HG03565 (cell line): Measurements from ENCODE around the gene HAPLN2.

Experiments
- ATAC-seq: cut with Tn5 transposase; IDR thresholded peaks from one replicate; pipeline ENCODE4 v1.9.1; 2021; ENCODE audit warnings: mild to moderate bottlenecking, moderate library complexity; ENCODE audit not compliant: unreplicated experiment

The HAPLN2 gene

GRCh38 chr1:156660752-156661112 lies 41.5 kb downstream of the HAPLN2 start:
- no peak for ATAC-seq

DNA sequence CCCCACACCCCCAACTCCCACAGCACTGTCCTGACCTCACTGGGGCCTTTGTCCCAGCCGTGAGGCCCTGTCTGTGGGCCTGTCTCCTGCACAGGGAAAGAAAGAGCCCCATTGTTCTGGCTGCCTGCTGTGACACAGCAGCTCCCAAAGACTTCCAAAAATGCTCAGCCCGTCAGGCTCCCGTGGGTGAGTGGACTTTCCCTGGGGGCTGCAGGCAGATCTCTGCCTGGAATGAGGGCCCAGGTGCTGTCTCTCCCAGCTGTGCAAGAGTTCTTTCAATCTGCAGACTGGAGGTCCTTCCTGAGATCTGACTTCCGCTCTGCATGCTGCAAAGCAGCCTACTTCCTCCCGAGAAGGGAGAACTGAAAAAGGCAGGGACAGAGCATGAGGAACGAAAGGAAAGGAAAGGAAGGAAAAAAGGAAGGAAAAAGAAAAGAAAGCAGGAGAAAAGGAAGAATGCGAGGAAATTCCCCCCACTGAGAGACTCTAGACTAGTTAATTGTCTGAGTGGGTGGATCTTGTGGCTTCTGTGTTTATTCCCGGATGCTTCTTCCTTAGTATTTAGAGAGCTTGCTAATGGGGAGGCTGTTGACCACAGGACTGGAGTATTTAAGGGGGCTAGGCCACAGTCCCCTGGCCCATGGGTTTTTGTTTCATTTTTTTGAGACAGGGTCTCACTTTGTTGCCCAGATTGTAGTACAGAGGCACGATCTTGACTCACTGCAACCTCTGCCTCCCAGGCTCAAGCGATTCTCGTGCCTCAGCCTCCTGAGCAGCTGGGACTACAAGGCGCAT lies 43.0 kb downstream of the HAPLN2 start:
- ATAC-seq, result no peak

DNA sequence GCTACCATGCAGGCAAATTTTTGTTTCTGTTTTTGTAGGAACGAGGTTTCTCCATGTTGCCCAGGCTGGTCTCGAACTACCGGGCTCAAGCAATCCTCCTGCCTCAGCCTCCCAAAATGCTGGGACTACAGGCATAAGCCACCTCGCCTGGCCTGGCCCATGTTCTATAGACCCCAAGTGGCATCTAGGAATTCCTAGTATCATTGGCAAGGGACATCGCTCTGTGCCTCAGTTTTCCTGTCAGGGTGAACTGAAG lies 43.5 kb downstream of the HAPLN2 start:
- ATAC-seq, result no peak

DNA sequence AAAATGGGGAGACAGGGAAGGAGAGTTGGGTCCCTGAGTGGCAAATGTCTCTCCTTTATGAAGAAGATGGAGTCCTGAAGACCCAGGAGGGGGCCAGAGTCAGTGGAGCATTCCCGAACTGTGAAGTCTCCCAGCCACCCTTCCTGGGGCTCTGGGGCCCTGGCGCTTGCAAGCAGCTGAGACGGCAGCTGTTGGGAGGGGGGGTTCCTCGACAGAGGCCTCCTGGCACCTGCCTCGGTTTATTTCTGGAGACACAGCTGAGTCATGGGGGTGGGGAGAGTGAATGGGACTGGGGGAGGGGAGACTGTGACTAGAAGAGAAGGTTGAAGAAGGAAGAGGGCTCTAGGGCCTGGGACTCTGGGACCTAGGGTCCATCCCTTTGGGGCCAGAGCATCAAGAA lies 44.0 kb downstream of the HAPLN2 start:
- no peak for ATAC-seq

DNA sequence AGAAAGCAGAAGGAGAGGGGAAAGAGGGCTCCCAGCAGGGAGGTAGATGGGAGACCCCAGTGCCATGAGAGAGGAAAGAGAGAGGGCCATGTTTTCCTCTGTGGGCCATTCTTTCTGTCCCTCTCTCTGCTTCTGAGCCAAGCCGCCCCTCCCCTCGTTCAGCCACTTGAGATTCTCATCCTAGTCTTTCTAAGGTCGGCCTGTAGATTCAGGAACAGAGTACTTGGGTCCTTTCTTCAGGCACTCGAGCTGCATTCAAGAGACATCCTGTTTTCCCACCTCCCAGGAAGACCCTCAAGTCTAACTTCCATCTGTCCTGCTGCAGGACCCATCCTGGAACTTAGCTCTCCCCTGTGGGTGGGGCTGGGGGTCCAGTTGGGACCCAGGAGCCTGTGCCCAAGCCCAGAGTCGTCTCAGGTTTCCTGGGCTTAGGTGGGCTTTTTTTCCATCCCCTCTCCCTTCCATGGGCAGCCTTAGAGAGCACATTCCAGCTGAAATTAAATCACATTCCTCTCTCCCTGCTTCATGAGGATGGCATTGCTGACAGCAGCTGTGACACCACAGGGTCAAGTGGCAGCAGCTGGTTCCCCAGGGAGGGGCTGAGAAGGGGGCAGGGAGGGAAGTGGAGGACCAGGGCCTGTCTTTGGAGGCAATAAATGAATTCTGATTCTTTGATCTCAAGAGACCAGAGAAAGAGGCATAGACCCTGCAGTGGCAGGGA lies 45.0 kb downstream of the HAPLN2 start:
- ATAC-seq, result no peak

GRCh38 chr1:156664767-156665411 lies 45.7 kb downstream of the HAPLN2 start:
- no peak for ATAC-seq

- ATAC-seq, result no peak
Measured at GRCh38 chr1:156665539-156665938, 46.3 kb downstream of the HAPLN2 start.

DNA sequence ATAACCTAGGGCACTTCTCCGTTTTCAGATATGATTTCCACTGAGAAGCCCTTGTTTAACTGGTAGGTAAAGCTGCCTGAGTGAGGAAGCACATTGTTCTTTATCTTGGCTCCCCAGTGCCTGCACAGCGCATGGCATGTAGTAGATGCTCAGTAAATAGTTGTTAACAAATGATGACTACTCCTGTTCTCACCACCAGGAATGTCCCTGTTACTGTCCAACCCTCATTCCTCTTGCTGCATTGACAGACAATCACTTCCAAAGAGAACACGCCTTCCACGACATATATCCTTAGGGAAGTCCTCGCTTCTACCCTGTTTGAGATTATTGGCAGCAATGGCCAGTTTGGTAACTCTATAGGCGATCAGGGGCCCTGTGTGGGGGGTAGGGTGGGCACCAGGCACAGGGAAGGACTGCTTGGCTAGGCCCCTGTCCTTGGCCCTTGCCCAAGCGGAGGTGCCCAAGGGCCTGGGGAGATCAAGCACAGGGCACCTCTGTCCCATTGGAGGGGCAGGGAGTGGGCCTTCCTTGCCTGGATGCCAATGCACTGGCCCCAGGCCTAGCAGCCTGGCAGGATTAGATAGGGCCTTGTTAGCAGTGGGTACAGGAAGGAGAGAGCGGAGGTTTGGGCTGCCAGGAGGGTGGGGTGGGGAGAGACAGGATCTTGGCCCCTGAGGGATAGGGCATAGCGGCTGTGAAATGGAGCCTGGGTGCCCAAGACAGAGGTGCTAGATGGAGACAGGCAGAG lies 47.8 kb downstream of the HAPLN2 start:
- no peak for ATAC-seq

GRCh38 chr1:156667610-156667967 lies 48.4 kb downstream of the HAPLN2 start:
- no peak for ATAC-seq

DNA sequence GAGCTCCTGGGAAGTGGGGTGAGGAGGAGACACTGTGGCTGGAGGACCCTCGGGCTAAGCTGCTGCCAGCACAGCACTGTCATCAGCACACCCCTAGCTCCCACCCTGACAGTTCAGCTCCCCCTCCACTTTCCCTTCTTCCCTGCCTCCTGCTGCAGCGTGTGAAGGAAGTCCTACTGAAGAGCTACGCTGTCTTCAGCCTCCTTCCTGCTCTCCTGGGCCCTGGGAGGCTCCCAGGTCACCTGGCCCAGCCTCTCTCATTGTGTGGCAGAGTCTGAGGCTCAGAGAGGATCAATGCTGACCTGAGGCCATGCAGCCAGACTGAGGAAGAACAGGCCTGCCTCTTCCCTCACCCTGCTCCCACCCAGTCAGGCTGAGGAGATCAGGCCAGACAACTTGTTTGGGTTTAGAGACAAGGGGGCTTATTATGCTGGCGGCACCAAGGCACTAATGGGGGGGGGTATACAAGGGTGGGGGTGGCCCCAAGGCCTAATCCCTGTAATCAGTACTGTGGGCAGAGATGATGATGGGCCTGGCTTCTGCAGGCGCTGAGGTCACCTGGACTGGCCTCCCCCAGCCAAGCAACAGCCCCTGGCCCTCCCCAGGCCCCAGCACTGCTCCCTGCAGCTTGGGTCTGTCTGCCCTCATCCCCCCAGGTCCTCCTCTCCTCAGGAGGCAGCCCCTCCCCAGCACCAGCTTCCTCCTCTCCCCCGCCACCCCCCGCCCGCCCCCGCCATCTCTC lies 48.9 kb downstream of the HAPLN2 start:
- no peak for ATAC-seq

DNA sequence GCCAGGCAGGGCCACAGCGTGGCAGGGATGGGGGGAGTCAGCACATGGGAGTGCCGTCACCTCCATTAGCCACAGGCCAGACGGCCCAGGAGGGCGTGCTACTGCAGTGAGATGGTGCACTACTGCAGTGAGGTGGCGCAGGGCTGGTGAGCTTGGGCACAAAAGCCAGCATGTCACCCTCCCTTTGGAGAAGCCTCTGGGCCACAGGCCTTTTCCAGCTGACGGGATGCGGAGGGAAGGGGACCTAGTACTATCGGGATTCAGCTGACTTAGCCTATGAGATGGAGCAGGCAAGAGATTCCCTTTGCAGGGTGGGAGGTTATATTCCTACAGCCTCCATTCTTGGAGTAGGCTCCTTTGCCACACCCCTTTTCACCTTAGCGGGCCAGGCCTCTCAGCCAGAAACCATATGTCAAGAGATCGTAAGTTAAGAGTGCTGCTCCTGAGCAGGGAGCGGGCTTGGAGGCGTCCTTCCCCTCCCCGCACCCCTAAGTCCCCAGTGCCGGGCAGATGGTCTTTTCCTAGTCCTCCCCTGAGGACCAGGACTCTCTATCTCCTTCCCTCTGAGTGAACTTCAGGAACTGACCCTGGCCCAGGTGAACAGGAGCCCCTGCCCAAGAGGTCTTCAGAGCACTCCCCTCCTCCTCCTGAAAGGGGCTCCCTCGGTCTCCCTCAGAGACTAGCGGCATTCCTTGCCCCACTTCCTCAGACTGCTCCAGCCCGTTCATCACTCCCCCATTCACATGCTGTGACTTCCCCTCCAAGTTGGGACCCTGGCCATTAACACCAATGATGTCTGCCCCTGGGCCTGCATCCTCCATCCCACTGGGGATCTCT lies 49.8 kb downstream of the HAPLN2 start:
- no peak for ATAC-seq

DNA sequence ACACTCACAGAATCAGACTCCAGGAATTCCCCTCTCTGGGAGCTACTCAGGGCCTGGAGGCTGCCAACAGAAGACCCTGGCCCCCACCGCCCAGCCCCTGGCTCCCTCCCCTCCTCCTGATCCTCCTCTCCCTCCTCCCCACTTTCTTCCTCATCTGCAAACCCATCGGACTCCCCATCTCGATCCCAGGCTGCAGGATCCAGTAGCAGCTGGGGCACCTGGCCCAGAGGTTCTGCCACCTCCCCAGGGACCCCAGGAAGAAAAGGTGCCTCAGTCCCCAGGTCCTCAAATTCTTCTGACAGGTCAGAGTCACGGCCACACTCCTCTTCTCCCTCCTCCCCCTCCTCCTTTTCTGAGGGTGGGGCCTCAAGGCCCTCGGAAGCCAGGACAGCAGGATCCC lies 50.6 kb downstream of the HAPLN2 start:
- no peak for ATAC-seq

DNA sequence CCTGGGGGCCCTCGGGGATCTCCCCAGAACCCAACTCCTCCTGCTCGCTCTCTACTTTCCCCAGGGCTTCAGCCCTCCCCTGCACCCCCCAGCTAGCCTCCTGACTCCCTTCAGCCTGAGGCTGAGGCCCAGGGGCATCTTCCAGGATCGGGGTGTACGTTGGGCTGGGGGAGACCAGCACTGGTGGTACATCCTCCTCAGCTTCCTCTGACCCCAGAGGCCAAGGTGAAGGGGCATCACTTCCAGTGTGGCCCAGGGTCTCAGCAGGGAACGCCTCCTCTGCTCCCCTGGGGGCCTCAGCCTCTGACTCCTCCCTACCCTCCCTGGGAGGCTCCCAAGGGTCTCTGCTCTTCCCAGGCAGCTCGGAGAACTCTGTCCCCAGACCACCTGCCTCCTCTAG lies 51.1 kb downstream of the HAPLN2 start:
- ATAC-seq, result no peak

DNA sequence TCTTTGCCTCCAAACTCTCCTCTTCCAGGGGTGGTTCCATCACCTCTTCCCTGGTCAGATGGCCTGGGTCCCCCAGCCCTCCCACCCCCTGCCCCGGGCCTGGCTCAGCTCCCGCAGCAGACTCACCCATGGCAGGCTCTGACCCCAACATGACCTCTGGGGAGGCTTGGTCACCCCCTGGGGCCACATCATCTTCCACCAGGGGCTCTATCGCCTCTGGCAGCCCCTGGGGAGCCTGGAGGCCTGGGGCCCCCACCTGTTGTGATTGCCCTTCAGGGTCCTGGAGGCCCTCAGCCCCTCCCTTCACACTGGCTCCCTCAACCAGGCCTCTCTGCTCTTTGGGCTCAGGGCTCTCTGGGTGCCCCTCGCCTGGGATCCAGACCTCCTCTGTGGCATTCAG lies 51.6 kb downstream of the HAPLN2 start:
- ATAC-seq, result no peak

DNA sequence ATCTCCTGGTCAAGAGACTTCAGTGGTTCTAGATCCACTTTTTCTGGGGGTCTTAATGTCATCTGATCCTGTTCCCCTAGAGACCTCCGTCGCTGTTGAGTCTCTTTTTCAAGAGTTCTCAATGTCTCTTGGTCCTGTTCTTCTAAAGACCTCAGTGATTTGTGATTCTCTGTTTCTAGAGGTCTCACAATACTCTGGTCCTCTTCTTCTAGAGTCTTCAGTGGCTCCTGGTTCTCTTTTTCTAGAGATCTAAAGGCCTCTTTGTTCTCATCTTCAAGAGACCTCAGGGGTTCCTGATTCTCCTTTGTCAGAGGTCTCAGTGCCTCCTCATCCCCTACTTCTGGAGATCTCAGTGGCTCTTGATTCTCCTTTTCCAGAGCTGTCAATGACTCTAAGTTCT lies 52.6 kb downstream of the HAPLN2 start:
- ATAC-seq, result no peak

GRCh38 chr1:156673387-156674121 lies 54.3 kb downstream of the HAPLN2 start:
- no peak for ATAC-seq
